Measurements from ENCODE around the gene ABCC2.

Gene ABCC2

DNA sequence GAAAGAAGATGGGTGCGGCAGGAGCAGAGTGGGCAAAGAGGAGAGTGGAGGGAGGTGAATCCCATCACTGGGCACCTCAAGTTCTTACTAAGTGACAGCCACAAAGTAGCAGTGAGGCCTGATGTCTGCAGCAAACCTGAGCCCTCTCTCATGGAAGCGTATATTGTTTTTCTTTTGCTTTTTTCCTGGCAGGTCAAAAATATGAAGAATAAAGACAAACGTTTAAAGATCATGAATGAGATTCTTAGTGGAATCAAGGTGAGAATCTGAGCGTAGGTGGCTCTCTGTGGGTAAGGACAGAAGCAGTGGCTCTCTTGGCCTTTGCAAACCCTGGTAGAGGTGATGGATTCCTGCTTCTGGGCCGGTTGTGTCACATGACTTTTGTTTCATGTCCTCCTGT is 22.8 kb downstream of the ABCC2 start:
- Histone ChIP-seq H3K4me2 (ENCODE audit: low read depth, low read length) (no peak overlapping the region), H3K9ac (ENCODE audit: low read length) (no peak overlapping the region), H4K20me1 (ENCODE audit: insufficient read depth, low read length) (no peaks in the 10 kb centered on the region), H2AFZ (ENCODE audit: low read length) (no peak overlapping the region), H3K9me3 (replicated peaks; ENCODE audit: insufficient read depth, low read length) (no peaks in the 10 kb centered on the region), H3K27me3 (replicated peaks; ENCODE audit: insufficient read depth, low read length) (no peaks in the 10 kb centered on the region), H3K27ac (ENCODE audit: low read length) (no peak overlapping the region), H3K4me1 (ENCODE audit: low read length) (no peaks in the 10 kb centered on the region), H3F3A (ENCODE audit: insufficient read depth, low read length) (no peaks in the 10 kb centered on the region), H3K9me2 (replicated peaks; ENCODE audit: insufficient read depth, low read length) (no peaks in the 10 kb centered on the region), H3K79me2 (ENCODE audit: low read length) (no peaks in the 10 kb centered on the region), H3K4me3 (ENCODE audit: low read length) (no peak overlapping the region), H3K36me3 (replicated peaks; ENCODE audit: insufficient read depth, low read length) (no peaks in the 10 kb centered on the region)
- TF ChIP-seq, protein P1, sequence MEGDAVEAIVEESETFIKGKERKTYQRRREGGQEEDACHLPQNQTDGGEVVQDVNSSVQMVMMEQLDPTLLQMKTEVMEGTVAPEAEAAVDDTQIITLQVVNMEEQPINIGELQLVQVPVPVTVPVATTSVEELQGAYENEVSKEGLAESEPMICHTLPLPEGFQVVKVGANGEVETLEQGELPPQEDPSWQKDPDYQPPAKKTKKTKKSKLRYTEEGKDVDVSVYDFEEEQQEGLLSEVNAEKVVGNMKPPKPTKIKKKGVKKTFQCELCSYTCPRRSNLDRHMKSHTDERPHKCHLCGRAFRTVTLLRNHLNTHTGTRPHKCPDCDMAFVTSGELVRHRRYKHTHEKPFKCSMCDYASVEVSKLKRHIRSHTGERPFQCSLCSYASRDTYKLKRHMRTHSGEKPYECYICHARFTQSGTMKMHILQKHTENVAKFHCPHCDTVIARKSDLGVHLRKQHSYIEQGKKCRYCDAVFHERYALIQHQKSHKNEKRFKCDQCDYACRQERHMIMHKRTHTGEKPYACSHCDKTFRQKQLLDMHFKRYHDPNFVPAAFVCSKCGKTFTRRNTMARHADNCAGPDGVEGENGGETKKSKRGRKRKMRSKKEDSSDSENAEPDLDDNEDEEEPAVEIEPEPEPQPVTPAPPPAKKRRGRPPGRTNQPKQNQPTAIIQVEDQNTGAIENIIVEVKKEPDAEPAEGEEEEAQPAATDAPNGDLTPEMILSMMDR (IDR thresholded peaks at IDR 0.05; ENCODE audit: low read length): no peak
- TF ChIP-seq EZH2 (optimal IDR thresholded peaks at IDR 0.05; ENCODE audit: low read depth, low read length) (no peak), EZH2phosphoT487 (IDR thresholded peaks at IDR 0.05; ENCODE audit: low read length) (no peak)
- no peak for DNase-seq

DNA sequence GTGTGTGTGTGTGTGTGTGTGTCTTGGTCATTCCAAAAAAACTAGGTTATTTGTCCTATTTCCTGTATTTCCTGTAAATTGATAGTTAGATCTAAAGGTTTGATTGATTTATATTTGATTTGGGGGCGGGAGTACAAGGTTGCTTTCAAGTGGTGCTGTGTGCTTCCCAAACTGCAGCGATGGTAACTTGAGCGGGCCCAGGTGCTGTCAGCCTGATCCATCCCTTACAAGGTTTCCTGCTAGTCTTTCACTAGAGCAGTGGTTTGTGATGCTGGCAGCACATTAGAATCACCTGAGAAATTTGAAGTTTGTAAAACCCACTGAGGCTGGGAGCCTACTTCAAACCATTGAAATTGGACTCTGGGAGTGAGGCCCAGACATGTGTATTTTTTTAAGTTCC is 23.7 kb downstream of the ABCC2 start:
- no peaks in the 10 kb centered on the region for H3K36me3 ChIP-seq (replicated peaks; ENCODE audit: insufficient read depth, low read length)
- no peaks in the 10 kb centered on the region for H3K79me2 ChIP-seq (ENCODE audit: low read length)
- no peaks in the 10 kb centered on the region for H4K20me1 ChIP-seq (ENCODE audit: insufficient read depth, low read length)
- H3K27me3 ChIP-seq (replicated peaks; ENCODE audit: insufficient read depth, low read length): no peaks in the 10 kb centered on the region
- H3K9ac ChIP-seq (ENCODE audit: low read length): no peak overlapping the region
- H3K9me3 ChIP-seq (replicated peaks; ENCODE audit: insufficient read depth, low read length): no peaks in the 10 kb centered on the region
- H3F3A ChIP-seq (ENCODE audit: insufficient read depth, low read length): no peaks in the 10 kb centered on the region
- H3K4me1 ChIP-seq (ENCODE audit: low read length): no peaks in the 10 kb centered on the region
- H3K9me2 ChIP-seq (replicated peaks; ENCODE audit: insufficient read depth, low read length): no peaks in the 10 kb centered on the region
- H3K4me2 ChIP-seq (ENCODE audit: low read depth, low read length): no peak overlapping the region
- TF ChIP-seq EZH2 (optimal IDR thresholded peaks at IDR 0.05; ENCODE audit: low read depth, low read length) (no peak), EZH2phosphoT487 (IDR thresholded peaks at IDR 0.05; ENCODE audit: low read length) (no peak)
- TF ChIP-seq, protein P1 (IDR thresholded peaks at IDR 0.05; ENCODE audit: low read length): no peak
- no peak overlapping the region for H3K4me3 ChIP-seq (ENCODE audit: low read length)
- H3K27ac ChIP-seq (ENCODE audit: low read length): no peak overlapping the region
- no peak for DNase-seq
- no peak overlapping the region for H2AFZ ChIP-seq (ENCODE audit: low read length)

DNA sequence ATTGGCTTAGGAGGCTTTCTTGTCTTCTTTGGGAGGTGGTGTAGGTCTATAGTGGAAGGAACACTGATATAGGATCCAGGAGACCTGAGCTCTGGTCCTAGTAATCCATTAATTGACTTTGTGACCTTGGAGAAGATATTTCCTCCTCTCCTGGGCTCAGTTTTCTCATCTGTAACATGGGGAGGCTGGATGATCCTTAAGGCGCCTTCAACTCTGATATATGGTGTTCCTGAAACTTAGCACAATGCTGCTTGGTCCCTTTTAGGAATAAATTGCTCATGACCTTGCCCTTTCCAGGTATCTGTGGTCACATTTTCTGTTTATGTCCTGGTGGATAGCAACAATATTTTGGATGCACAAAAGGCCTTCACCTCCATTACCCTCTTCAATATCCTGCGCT is 25.3 kb downstream of the ABCC2 start:
- Histone ChIP-seq H3K27me3 (replicated peaks; ENCODE audit: insufficient read depth, low read length) (no peaks in the 10 kb centered on the region), H3F3A (ENCODE audit: insufficient read depth, low read length) (no peaks in the 10 kb centered on the region), H4K20me1 (ENCODE audit: insufficient read depth, low read length) (no peaks in the 10 kb centered on the region), H3K36me3 (replicated peaks; ENCODE audit: insufficient read depth, low read length) (no peaks in the 10 kb centered on the region), H3K4me1 (ENCODE audit: low read length) (no peaks in the 10 kb centered on the region), H3K9me3 (replicated peaks; ENCODE audit: insufficient read depth, low read length) (no peaks in the 10 kb centered on the region), H3K79me2 (ENCODE audit: low read length) (no peaks in the 10 kb centered on the region), H3K4me3 (ENCODE audit: low read length) (no peak overlapping the region), H3K4me2 (ENCODE audit: low read depth, low read length) (no peak overlapping the region), H3K9me2 (replicated peaks; ENCODE audit: insufficient read depth, low read length) (no peaks in the 10 kb centered on the region), H3K27ac (ENCODE audit: low read length) (no peak overlapping the region), H3K9ac (ENCODE audit: low read length) (no peak overlapping the region), H2AFZ (ENCODE audit: low read length) (no peak overlapping the region)
- no peak for DNase-seq
- TF ChIP-seq, protein P1 (IDR thresholded peaks at IDR 0.05; ENCODE audit: low read length): no peak
- no peak for TF ChIP-seq EZH2 (optimal IDR thresholded peaks at IDR 0.05; ENCODE audit: low read depth, low read length)
- TF ChIP-seq EZH2phosphoT487 (IDR thresholded peaks at IDR 0.05; ENCODE audit: low read length): no peak

Data from MM.1S (cell line).